SW480 (cell line): ENCODE measurements around the gene GPC2.

Experiments
- DNase-seq: peaks from one replicate; pipeline ENCODE4 v3.0.0-alpha.2; 2016; ENCODE audit warnings: low spot score

GPC2 gene

DNA sequence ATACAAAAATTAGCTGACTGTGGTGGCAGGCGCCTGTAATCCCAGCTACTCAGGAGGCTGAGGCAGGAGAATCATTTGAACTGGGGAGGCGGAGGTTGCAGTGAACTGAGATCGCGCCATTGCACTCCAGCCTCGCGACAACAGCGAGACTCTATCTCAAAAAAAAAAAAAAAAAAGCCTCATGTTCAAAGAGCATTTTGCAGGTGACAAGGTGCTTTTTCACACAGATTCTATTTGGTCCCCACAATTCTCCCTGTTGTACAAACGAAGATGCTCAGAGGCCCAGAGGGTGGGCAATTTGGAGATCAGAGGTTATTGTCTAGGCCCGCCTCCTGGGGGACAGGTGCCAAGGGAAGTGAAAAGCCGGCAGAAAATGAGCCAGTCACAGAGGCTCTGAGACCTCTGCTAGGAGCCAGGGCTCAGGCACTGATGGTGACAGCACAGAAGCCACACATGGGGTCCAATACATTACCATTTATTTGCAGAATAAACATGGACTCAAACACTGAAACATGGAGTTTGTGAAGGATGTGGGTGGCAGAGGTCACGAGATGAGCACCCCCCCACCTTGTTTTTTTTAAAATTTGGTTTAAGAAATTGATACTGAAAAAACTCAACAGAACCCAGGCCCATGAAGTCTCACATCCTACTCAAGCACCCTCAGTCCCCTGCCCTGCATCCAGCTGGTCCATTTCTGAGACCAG lies 7.9 kb downstream of the GPC2 start:
- DNase-seq: no peak

DNA sequence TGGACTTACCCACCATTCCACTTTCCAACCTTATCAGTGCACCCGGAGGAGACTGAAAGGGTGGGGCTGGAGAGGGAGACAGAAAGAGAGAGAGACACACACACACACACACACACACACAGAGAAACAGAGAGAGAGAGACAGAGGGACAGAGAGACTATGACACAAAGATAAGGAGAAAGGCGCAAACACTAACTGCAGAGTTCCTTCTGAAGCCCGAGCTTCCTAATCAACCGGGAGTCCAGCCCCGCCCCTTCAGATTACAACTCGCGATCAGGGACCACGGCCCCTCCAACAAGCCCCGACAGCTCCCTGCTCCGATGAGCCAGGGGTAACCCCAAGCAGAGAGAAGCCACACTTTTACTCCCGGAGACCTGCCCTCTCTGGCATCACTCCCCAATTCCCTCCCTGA lies 9.3 kb downstream of the GPC2 start:
- no peak for DNase-seq

DNA sequence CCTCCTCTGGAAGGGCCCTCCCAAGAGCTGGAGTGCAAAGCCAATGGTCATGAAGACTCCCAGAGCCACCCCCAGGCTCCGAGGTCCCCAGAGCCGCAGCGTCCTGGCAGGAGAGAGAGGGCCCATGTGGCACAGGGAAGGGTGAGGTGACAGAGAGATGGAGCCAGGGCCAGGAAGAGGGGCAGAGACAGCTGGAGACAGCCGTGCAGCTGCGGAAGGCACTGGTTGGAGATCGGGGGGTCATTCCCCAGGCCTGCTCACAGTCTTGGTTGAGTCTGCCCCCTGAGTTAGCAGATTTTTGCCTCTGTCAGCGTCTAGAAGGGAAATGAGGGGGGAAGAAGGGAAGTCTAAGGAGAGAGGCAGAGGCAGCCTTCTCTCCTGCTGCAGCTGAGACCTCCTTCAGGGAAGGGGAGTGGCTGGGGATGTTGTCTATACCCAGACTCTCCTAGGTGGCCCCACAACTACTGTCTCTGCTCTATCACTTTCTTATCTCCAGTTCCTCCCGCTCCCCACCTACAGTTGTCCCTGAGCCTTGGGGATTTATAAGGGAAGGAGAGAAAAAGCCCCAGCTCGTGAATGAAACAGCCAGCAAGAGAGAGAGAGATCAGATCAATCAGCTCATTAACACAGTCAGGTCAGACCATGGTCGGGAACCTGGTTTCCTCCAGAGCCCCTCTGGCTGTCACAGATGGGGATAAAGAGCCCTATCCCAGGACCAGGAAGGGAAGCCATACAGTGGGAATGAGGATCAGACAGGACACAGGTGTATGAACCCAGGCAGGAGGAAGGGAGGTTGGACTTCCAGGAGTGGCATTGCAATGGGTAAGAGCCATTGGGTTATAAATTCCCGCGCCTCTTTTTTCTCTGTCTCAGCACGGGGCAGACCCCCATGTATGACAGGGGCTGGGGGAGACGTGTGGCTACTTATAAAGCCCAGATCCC lies 9.9 kb downstream of the GPC2 start:
- no peak for DNase-seq

DNA sequence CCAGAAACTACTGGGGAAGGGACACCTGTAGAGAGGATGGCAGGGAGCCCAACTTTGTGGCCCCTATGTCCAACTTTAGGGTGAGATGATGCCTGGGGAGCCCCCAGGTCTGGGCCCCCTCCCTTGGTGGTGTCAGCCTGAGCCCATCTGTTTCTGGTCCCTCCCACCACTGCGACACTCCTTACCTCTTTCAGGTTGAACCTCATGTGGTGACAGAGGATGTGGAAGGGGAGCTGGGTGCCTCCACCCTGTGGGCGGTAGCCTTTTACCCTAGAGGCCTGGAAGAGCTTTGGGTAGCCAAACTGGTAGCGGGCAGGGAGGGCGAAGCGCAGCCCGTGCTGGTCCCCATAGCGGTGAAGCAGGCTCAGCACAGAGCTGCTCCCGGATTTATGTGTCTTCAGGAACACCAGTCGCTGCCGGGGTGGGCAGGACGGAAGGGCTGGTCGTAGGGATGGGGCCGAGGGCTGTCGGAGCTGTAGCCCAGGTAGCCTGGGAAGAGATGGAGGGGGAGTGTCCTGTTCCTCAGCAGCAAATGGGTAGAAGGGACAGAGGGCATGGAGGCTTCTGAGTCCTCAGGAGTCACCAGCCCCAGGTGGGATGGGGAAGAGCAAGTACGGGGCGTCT lies 10.8 kb downstream of the GPC2 start:
- DNase-seq: no peak

DNA sequence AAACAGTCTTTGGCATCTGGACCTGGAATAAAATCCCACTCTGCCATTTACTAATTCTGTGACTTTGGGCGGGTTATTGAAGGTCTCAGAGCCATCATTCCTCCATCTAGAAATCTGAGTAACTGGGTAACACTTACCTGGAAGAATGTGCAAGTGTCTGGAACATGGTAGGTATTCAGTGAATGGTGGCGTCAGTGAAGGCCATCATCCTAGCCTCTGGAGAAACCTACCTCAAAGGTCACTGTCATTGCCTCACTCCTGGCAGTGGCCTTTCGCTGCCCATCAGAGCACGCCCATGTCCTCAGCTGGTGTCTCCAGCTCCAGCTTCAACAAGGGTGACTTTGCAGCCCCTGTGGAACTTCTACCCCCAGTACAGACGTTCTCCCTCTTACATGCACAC lies 13.3 kb downstream of the GPC2 start:
- no peak for DNase-seq

DNA sequence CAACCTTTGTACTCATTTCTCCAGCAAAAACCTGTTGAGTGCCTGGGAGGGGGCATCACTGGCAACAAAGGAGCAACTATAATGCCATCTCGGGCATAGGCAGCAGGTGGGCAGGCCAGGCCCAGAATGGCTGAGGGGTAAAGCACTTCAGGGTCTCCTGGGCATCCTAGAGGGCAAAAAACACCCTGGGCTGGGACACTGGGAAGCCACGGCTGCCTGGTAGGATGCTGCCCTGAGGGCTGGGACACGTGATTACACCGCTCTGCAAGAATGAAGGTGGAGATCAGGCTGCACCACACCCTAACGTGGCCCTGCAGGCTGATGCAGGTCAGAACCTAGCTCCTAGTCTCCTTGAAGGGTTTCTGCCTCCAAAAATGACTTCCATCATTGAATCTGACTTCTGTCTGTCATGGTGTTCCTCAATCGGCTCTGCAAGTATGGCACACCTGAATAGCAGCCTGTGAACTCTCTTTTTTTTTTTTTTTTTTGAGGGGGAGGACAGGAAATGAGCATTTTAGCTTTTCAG lies 14.1 kb downstream of the GPC2 start:
- peak; percentile 80 for DNase-seq

DNA sequence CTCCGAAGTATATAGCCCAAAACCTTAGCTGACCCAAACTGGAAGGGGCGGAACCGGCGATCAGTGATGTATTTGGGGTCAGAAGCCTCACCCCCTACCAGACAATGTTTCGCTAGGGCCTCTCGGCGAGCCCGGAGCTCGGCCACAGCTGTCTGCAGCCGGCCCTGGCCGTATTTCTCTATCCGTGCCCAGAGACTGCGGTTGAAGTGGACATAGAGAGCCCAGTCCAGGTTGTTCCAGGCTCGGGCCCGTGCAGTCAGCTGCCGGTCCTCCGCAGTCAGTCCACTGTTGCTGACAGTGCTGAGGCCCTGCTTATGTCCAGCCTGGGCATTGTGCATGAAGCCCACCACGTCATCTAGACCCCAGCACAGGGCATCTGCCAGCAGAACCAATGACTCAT lies 17.1 kb downstream of the GPC2 start:
- no peak for DNase-seq

DNA sequence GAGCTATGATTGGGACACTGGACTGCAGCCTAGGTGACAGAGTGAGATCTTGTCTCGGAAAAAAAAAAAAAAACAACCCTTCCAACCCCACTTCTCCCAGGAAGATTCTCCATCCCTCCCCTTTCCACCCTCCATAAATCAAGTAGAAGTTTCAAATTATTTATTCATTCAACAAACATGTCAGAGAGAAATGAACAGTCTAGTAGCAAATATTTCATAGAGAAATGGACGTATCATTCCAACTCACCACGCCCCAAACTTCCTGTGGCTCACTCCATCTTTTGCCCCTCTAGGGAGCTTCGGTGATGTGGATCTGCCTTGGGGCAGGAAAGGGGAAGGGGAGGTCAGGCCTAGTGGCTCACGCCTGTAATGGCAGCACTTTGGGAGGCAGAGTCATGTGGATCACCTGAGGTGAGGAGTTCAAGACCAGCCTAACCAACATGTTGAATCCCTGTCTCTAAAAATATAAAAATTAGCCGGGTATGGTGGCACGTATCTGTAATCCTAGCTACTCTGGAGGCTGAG lies 18.0 kb downstream of the GPC2 start:
- no peak for DNase-seq

DNA sequence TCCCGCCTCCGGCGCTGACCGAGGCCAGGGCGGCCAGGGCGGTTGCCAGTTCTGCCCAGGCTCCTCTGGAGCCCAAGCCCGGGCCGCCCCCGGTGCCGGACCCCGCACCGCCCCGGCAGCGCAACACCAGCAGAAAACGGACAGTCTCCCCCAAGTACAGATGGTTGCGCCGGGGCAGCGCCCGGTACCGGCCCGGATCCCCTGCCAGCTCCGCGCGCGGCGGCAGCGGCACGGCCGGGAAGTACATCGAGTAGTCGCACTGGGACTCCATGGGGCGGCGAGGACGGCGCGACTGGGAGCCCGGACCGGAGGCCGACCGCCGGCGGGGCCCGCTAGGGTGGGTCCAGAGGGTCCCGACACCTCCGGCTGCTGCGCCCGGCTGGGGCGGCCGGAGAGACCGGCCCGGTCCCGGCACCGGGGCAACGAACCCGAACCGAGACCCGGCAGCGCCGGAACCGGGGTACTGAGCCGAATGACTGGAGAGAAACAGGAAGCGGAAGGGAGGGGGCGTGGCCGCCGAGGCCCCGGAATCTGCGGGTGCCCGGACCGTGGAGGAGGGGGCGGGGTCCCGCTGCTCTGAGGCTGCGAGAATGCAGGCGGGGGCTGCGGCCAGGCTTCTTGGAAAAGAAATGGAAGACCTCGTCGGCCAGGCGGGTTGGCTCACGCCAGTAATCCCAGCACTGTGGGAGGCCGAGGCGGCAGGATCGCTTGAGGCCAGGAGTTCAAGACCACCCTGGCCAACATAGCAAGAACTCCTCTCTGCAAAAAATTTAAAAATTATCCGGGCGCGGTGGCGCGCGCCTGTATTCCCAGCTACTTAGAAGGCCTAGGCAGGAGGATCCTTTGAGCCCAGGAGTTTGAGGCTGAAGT lies 18.7 kb downstream of the GPC2 start, which contains the start of gene TRAPPC14:
Gene TRAPPC14, minus strand, starts transcription at position 495 of the 870 bp plus-strand sequence. Its CDS starts 224 bp downstream, at position 271.
- DNase-seq: peak; percentile 92

DNA sequence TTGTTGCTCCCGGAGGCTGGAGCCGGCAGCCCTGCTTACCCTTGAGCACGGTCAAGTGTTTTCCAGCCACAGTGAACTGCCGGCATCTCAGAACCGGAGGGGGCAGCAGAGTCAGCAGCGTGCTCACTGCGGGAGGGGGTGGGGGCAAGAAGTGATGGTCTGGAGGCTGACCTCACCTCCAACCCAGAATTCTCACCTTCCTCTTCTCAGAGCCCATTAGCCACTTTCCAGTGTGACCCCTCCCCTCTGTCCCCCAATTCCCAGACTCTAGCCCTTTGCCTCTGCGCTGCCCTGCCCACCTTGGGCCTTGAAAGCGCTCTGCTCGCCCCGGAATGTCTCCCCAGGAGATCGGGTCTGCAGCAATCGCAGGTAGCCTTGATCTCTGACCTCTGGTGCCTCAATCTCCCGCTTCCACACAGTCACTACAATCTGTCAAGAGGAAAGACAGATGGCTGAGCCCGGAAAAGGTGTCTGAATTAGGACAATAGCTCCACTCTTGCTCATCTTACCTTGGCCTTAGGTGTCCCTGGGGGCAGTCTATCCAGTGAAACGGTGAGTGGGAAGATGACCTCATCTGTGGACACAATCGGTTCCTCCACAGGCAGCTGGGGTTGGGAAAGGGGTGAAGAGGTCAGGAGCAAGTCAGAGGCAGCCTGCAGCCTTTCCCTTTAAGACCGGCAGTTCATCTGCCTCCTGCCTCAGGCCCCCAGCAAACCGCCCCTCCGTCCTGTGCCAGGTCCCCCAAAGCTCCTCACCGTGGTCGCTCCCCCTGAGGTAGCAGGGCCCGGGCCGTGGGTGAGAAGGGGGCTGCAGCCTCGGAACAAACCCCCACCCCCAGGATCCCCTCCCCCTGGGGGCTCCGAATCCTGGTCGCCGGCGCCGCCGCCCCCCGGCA lies 19.6 kb downstream of the GPC2 start:
- DNase-seq: peak; percentile 79

DNA sequence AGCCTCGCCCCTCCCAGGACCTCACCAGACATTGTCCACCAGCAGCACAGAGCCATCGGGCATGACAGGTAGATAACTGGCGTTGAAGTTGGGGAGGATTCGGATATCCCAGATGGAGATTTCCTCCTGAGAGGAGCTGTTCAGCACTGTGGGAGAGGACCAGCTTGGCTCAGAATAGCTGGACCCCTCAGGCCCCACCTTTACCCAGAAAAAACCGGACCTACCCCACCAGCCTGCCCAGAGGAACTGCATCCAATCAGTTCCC lies 20.2 kb downstream of the GPC2 start:
- no peak for DNase-seq

DNA sequence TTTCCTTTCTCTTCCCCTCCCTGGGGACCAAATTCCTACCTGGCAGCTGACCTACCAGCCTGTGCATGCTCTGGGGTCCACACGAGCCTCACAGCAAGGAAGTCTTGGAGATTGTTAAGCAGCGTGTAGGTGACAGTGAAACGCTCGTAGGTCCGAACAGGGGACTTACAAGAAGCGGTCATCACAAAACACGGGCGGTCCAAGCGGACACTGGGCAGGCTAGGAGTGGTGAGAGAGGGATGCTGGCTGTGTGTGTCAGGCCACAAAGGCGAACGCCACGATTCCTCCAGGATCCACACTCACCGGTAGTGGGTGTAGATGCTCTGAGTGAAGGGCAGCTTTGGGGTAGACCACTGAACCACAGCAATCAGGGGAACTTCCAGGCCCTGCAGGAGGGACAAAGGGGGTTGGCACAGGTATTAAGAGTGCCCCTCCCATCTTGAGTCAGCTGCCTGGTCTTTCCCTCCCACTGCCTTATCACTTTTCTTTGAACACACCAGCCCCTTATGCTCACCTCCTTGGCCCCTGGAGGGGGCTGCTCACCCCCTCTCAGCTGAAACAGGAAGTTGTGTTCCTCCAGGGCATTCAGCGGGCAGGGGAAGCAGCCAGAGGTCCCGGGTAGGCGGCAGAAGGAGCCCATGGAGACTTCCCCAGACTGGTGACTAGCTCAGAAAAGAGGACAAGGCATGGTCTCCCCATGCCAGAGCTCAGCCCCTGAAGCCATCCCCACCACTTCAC lies 20.7 kb downstream of the GPC2 start:
- no peak for DNase-seq

DNA sequence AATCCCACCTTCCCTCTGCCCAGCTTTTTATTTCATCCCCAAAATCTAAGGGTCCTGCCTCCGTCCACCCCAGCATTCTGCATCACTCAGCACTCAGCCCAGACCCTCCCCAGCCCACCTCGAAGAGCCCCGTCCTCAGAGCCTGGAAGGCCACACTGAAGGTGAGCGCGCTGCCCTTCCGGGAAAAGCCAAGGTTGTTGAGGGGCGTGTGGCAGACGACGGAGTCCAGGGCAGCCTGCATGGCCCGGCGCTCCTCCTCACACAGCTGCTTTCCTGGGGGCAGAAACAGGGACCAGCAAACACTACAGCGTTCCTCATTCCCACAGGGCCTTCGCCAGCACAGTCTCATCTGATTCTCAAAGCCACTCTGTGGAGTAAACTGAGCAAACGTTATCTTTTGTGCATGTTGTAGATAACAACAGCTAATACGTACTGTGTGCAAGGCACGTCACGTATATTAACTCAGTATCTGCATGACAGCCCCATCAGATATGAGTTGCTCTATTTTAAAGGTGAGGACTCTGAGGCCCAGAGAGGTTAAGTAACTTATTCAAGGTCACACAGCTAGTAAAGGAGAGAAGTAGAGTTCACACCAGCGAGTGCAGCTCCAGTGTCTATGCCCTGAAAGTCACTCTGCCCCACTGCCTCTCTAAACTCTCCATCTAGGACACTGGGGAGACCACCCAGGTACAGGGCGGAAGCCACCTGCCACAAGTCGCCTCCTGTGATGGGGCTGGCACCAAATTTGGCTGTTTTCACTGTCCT lies 21.4 kb downstream of the GPC2 start:
- no peak for DNase-seq

DNA sequence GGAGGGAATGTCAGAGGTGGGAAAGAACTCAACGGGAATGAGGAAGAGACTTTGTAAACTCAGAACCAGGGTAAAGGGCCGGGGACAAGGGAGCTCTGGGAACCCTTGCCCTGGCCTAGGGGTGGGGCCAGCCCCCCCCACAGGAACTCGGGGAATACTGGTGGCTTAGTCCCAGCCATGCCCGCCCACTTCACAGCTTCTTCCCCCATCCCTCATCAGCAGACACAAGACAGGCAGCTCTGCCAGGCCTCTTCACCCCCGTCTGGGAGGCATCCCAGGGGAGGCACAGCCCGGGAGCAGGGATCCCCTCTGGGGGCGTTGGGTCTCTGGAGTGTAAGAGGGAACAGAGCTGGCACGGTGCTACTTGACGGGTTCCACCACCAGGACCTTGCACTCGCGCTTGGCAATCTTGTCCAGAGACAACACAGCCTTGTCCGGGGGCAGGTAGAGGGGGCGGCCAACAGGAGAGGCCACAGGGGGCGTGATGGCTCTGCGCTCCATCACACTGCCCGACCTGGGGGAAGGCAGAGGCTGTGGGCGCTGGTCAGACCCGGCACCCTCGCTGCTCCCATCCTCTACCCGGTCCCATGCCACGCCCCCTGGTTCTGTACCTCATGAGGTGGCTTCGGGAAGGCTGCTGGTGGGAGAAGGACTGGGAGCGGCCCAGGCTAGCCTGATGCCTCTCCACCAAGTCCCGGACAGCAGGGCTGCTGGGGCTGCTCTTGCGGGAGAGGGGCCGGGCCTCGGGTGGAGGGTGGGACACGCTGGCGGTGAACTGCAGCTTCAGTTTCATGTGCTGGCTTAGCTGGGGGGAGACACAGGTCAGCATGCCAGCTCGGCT lies 22.3 kb downstream of the GPC2 start:
- no peak for DNase-seq

DNA sequence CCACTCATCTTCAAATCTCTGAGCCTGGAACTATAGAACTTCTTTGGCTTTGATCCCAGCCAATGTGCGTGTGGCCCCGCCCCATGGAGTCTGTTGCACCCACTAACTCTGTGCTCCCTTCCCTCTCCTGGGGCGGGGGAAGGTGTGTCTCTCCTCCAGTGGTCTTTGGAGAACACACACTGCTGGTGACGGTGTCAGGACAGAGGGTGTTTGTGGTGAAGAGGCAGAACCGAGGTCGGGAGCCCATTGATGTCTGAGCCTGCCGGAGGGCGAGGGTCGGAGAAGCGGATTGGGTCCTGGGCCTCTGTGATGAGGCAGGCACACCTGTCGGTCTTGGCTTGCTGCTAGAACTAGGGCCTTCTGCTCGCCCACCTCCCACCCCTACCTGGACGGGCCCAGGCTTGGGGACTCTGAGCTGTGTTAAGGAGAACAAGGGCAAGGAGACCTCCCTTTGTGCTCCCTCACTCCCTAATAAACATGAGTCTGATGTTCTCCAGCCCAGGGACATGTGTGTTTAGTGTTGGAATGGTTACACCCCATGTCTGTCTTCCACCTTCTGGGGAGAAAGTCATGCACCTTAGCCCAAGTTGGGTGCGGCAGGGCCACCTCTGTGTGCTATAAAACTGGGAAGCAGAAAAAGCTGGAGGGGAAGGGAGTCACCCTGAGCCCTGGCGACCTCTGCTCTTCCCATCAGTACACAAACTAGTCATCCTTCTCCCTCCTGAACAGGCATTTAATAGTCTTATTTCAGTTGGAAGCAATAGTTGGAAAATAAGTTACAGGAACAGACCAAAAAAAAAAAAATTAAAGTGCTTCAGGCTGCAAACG lies 23.3 kb downstream of the GPC2 start:
- DNase-seq: peak; percentile 60

DNA sequence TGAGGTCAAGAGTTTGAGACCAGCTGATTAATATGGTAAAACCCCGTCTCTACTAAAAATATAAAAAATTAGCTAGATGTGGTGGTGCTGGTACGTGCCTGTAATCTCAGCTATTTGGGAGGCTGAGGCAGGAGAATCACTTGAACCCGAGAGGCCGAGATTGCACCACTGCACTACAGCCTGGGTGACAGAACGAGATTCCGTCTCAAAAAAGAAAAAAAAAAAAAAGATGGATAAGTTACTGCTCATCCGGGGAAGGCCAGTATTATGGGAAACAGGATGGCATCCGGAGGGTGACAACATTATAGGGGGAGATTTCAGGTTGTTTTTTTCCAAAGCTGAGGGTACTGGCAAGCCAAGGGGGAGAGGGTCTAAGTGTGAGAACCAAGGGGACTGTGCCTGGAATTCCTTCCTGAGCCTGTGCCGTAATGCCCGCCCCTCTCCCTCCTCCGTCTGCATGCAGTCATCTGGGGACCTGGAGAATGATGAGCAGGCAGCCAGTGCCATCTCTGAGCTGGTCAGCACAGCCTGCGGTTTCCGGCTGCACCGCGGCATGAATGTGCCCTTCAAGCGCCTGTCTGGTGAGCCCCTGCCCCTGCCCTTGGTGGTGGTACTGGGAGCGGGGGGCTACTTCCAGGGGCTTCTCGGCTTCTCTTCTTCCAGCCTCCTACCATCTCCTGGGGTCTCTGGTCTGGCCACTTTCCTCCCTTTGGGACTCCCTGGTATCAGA lies 24.1 kb downstream of the GPC2 start:
- no peak for DNase-seq
